Lung microvascular endothelial cell (primary cell): ENCODE data around the gene TCEAL4. TPM values are rescaled to one million over a fixed set of nuclear protein-coding genes. Genes with fewer than 3 reads are reported as not detected.
"Not testable (repeated sequence)": the region's sequence is repeated elsewhere in the genome, so short reads cannot be mapped to it uniquely, and the experiment has no call there.

Experiments used
- DNase-seq, 2 donors: peaks; one replicate each; pipeline versions ENCODE4 v3.0.0 to v3.0.0-alpha.2; 2010; ENCODE audit warnings: low read depth in 2 of 2
- total RNA-seq: library from RNA; depleted of rRNA; stranded (reverse); fragments of >200 nt; gene quantifications from 2 replicates; pipeline ENCODE4 v1.2.1, GENCODE V29; 2014

TCEAL4 gene
- total RNA-seq, 1 donor from 2014 or later = 36.9 TPM

DNA sequence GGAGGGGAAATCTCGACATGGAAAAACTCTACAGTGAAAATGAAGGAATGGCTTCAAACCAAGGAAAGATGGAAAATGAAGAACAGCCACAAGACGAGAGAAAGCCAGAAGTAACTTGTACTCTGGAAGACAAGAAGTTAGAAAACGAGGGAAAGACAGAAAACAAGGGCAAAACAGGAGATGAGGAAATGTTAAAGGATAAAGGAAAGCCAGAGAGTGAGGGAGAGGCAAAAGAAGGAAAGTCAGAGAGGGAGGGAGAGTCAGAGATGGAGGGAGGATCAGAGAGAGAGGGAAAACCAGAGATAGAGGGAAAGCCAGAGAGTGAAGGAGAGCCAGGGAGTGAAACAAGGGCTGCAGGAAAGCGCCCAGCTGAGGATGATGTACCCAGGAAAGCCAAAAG, 1.3 kb downstream of the TCEAL4 start:
- DNase-seq = no peak

DNA sequence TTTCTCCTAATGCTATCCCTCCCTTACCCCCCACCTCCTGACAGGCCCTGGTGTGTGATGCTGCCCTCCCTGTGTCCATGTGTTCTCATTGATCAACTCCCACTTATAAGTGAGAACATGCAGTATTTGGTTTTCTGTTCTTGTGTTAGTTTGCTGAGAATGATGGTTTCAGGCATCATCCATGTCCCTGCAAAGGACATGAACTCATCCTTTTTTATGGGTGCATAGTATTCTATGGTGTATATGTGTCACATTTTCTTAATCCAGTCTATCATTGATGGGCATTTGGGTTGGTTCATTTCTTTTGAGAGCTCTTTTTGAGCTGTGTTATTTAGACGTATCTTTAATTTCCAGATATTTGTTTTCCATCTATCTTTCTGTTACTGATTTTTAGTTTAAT, 7.0 kb downstream of the TCEAL4 start:
- DNase-seq = not testable (repeated sequence)

DNA sequence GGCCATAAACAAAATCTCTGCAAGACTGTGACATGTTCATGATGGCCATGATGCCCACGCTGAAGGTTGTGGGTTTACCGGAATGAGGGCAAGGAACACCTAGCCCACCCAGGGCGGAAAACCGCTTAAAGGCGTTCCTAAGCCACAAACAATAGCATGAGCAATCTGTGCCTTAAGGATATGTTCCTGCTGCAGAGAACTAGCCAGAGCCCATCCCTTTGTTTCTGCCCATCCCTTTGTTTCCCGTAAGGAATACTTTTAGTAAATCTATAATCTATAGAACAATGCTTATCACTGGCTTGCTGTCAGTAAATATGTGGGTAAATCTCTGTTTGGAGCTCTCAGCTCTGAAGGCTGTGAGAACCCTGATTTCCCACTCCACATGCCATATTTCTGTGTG, 9.9 kb downstream of the TCEAL4 start:
- not testable (repeated sequence) for DNase-seq

DNA sequence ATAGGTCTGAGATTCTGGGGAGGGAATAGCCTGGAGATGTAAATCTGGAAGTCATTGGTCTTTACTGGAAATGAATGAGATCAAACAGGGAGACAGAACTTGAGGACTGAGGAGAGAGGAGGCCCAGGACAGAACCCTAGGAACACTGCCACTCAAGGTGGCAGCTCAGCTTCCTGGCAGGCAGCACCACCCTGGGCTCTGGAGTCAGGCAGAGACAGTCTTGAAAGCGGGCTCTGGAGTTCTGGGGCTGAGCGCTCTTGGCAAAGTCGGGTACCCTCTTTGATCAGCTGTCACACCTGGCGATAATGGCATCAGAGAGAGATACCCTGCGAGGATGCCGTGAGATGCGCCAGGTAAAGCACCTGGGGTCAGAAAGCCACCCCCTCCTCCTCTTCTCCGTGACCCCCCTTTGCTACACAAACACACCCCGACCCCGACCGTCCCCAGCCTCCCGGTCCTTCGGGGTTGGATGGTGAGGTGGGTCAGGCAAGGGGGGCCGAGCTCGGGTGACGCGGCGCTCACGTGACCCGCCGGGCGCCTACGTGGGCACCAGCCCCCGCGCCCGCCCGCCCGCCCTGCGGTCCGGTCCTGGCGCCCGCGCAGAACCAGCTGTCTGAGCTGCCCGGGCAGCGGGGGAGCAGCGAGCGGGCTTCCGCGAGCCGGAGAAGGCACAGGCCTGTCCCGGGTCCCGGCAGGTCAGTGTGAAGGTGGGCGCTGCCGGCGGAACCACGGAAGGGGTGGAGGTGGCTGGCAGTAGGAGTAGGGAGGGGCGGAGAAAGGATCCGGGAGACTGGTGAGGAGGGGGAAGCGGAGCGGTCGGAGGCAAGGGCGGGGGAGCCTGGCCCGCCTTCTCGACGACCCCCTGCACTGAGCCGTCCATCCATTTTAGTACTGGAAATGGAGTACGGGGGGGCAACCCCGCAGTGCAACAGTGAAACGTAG, 22.3 kb downstream of the TCEAL4 start, which contains the start of gene TCEAL3:
TCEAL3 (plus strand) TSS at position 600 of the 942 bp plus-strand sequence. CDS start 1,102 bp downstream, outside the sequence.
- DNase-seq = peak; percentile 36 to 61

DNA sequence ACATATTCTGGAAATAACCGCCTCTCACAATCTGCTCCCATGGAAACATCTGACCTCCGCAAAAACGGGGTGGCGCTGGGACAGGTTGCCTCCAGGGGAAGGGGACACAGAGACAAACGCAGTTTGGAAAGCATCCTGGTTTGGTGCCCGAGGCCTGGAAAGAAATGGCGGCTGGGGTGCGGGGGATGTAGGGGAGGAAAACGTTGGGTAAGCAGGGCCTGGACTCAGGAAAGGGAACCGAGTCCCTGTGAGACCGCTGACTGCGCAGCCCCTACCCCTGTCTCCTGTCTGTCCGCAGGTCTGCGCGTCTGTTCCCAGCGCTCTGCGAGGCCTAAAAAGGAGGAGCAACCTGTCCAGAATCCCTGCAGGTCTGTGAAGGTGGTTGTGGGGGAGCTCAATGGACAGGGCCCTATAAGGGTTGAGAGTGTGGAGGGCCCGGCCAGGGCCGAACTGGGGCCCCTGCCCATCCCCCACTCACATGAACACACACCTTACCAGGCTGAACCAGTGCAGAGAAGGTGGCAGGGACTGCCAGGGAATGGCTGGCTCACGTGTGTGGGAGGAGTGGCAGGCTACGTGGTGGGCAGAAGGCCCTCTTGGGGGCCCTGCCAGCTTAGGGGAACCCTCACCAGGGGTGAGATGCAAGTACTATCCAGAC, 23.1 kb downstream of the TCEAL4 start:
- peak in 1 of 2 donors; percentile 21 for DNase-seq

DNA sequence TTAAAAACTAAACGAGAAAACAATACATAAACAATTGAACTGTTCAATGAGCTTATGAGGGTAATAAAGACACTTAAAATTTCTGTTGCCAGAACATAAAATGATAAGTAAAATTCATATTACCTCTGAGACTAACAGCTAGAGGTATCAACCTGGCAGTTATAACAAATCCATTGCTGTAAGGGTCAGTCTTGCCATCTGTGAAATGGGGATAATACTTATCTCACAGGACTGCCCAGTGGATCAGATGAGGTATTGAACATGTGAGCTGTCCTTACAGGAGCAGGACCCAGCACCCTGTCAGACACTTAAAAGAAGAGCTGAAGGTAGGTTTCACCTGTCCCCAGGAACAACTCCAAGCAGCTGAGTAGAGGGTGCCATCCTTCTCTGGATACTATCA, 25.0 kb downstream of the TCEAL4 start:
- no peak for DNase-seq

DNA sequence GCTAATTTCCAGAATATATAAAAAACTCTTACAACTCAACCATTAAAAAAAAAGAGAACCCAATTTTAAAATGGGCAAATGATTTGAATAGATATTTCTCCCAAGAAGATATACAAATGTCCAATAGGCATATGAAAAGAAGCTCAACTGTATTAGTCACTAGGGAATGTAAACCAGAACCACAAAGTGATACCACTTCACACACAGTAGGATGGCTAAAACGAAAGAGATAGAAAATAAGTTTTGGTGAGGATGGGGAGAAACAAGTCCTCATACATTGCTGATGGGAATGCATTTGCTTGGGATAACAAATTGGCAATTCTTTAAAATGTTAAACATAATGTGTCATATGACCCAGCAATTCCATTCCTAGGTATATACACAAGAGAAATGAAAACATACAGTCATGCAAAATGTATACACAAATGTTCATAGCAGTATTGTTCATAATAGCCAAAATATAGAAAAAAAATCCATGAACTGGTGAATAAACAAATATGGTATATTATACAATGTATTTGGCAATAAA, 28.1 kb downstream of the TCEAL4 start:
- no peak for DNase-seq

DNA sequence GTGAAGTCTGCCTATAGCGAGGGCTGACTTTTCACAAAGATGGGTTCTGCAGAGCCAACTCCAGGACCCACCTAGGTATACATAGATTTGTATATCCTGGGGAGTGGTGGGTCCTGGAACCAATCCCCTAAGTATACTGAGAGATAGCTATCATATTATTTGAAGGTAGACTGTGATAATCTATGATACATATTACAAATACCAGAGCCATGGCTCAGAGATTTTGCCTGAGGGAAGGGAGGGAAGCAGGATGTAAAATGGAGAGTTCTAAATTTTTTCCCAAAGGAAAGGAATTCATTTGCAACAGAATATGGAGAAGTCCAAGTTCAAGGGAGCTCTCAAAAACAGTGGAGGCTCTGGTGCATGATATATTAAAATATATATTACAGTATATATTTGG, 29.7 kb downstream of the TCEAL4 start:
- no peak for DNase-seq

DNA sequence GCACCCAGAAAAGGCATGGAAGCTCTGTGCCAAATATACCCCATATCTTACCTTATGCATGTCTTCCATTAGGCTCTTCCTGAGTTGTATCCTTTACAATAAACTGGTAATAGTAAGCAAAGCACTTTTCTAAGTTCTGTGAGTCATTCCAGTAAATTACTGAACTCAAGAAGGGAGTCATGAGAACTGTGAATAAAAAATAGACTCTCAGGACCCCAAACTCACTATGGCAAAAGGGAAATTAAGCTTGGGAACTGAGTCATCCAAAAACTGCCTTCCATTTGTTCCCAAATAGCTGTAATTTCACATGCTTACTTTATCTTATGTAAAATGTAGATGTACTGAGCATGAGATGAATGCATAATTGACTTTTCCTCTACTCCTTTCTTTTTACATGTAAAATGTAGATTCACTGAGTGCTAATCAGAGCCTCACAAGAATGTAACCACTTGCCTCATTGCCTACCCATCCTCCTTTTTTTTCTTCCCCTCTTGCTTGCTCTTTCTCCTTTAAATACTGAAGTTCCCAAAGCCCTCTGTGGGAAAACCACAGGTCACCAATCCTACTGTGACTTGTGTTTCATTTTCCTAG, 30.6 kb downstream of the TCEAL4 start:
- no peak for DNase-seq

DNA sequence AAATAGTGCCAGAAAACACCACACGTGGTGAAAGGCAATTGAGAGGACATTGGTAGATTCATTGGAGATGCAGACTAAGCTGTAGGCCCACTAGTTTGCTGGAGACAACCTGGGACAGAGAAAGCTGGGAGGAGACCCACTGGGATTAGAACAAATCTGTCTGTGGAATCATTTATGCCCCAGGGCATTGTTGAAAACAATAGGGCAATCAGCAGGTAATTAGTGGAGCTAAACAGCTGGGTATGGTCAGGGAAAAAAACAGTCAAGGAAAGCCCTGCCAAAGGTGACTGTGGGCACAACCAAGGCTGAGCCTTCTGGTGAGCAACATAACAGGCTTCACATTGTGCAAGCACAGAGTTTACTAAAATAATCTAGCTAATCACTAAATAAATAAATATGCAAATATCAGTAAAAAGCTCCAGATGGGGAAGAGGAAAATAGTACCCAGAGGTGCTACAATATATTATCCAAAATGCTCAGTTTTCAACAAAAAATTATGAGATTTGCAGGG, 31.4 kb downstream of the TCEAL4 start:
- no peak for DNase-seq

DNA sequence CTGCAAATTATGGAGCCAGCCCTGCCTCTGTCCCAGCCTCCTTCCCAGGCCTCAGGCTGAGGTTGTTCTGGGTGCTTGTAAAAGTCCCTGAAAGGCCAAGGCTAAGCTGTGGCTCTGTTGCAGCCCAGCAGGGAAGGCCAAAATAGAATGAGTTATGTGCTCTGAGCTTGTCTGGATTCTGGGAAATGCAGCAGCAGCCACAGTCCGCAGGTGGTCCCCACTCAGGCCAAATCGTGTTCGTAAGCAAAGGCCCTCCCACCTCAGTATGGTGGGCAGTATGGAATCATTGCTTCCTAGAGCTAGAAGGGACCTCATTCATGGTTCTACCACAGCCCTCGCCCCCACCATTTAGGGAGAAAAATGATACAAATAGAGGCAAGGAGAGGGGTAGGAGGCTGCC, 38.8 kb downstream of the TCEAL4 start:
- DNase-seq = no peak

DNA sequence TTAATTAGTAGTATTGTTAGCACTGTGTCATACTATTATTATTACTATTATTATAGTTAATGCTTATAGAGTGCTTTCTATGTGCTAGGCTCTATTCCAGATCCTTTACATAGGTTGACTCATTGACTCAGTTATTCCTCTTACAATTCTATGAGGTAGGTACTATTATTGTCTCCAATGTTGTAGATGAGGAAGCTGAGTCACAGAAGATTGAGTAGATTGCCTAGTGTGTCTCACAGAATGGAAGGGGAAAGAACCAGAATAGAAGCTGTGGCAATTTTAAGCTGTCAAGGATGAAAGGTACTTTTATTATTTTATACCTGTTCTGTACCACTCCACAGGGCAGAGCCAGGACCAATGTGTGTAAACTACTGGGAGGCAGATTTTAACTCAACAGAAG, 41.5 kb downstream of the TCEAL4 start:
- peak in 1 of 2 donors; percentile 71 for DNase-seq

DNA sequence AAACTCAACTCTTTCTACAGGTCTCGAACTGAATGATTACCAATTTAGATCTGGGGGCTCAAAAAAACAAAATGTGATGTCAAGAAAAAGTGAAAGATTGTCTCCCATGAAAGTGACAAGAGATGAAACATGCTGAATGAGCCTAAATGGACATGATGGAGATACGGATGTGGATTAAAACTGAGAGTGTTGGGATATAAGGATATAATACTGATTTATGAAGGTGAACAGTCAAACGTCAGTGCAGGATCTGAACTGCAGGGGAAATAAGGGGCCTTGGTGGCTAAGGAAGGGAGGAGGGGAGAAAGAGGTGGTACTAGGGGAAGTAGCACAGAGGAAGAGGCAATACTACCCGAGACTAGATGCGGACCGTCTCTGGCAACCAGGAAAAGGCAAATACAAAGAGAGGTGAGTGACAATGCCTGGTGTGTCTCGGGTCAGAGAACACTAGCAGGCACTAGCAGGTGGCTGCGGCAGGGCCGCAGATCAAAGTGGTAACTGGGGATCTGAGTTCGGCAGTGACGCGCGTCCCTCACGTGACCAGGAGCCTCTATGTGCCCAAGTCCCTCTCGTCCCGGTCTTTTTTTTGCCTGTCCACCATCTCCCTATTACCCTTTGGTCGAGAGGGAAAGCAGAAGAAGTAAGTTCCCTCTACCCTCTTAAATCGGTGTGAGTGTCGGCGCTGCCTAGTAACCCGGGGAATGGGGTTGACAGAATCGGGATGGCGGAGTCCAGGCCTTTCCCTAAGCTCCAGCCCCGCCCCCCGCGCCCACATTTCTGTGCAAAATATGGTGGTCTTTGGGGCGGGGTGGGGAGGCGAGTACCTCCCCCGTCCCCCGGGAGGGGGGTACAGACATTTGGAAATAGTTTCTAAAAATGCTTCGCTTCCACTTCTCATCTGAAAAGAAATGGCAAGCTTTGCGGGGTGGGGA, 43.3 kb downstream of the TCEAL4 start, which contains the start of gene TCEAL1:
TCEAL1 (plus strand) TSS at position 590 of the 932 bp plus-strand sequence. CDS start 942 bp downstream, outside the sequence.
- DNase-seq = peak; percentile 44 to 59

DNA sequence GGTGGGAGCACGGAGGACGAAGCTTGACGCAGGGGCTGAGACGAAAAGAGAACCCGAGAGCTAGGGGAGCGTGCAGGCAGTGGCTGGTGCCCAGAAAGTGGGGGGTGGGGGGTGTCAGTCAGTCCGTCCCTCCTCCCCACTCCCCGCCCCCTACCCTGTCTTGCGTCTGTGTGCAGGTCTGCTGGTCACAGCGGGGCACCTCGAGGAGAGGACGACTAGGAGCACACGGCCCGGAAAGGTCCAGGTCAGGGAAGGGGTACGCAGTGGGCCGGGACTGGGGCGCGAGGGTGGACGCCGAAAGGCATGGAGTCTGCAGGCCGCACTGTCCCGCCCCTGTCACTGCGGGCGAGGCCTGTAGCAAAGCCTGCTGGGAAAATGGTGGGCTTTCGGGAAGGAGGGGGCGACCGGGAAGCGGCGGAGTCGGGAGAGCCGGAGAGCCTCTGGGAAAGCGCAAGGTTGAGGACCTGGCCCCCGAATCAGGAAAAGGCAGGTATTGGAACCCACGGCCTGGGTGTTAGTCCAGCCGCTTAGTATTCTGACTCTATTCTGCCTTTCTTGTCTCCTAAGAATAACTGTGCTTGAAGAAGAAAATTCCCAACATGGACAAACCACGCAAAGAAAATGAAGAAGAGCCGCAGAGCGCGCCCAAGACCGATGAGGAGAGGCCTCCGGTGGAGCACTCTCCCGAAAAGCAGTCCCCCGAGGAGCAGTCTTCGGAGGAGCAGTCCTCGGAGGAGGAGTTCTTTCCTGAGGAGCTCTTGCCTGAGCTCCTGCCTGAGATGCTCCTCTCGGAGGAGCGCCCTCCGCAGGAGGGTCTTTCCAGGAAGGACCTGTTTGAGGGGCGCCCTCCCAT, 44.2 kb downstream of the TCEAL4 start:
- DNase-seq = peak; percentile 66 to 74

DNA sequence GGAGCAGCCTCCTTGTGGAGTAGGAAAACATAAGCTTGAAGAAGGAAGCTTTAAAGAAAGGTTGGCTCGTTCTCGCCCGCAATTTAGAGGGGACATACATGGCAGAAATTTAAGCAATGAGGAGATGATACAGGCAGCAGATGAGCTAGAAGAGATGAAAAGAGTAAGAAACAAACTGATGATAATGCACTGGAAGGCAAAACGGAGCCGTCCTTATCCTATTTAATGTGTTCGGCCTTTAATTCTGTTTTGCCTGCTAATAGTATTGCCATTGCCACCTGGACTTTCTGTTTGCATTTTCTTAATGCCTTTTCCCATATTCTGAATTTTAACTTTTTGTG, 44.8 kb downstream of the TCEAL4 start:
- DNase-seq = no peak

DNA sequence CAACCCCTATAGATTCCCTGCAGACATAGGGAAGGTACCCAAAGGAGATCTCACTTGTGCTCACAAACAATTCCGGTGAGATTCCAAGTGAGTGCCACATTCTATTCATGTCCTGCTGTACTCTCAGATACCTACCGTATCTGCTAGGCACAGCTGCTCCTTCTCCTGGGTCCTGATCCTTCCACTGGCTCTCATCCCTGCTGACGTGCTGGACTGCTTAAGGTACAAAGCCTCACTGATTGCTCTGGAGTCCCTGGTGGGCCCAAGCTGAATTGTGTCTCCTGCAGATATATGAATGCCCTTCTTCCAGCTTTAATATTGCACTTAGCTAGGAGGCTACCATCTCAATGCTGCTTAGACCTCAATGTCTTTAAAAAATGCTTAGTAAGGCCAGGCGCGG, 45.8 kb downstream of the TCEAL4 start:
- DNase-seq = no peak

DNA sequence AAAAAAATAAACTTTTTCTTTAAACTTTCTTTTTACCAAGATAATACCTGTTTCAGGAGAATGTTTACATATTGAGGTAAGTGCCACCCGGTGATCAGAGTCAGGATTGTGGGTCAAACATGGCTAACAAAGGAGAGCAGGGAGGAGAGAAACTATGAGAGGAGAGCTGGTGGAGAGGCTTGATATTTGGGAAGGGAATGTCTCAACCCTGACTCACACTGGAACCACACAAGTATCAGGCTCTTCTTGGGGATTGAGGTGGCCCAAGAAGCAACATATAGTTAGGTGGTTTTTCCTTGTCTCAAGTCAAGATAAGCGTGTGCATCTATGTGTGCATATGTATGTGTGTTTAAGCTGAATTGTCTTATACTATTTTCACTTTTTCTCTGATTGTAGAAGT, 50.1 kb downstream of the TCEAL4 start:
- no peak for DNase-seq
